Measurements from ENCODE around the gene BLOC1S5. TPM values are rescaled to one million over a fixed set of nuclear protein-coding genes. Genes with fewer than 3 reads are reported as not detected.

BLOC1S5 gene
- total RNA-seq, 1 experiment from 2014 or later: 11.8 TPM

DNA sequence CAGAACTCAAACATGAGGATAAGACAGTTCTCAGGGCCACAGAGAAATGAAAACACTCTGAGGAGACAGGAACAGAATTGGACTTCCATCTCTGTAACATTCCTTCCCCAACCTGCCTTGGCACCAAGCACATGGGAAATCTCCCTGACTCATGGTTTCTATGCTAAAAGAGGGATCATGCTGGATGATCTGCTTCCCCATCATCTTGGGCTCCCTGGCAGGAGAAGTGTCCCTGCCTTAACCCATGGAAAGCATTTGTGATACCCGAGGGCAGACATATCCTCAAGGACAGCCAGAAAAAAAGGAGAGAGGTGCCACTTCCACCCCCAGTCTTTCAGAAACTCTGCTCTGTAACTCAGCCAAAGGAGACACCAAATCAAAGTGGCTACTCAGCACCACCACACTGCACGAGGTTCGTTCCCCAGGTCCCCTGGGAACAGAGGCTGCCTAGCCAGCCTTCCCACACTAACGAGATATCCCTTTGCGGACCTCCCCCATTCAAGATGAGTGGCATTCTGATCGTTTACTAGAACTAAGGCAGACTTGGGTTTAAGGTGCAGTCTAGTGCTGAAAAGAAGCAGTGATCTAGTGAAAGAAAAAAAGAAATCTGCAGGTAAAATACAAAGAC lies 34.8 kb downstream of the BLOC1S5 start:
- DNase-seq (ENCODE audit: low read depth, low spot score): no peak
- H3K4me1 ChIP-seq (ENCODE audit: control insufficient read depth, insufficient read depth, low read length): no peaks in the 10 kb centered on the region
- no TSS peak for BruUV-seq (replicated peaks)
- H3K27ac ChIP-seq (ENCODE audit: low read length): 0 out of 2 replicates have a peak overlapping the region, but pooled peaks have one; percentile 10
- no peaks in the 10 kb centered on the region for H3K9me3 ChIP-seq (ENCODE audit: control insufficient read depth, insufficient read depth, low read depth, low read length)
- TF ChIP-seq POLR2AphosphoS5 (IDR thresholded peaks at IDR 0.05; ENCODE audit: low read depth, low read length) (no peak), TCF7L2 (IDR thresholded peaks at IDR 0.05; ENCODE audit: low read depth, low read length) (no peak), SIN3A (IDR thresholded peaks at IDR 0.05; ENCODE audit: borderline replicate concordance, insufficient read depth, low read depth, low read length) (no peak)
- TF ChIP-seq, protein P1, sequence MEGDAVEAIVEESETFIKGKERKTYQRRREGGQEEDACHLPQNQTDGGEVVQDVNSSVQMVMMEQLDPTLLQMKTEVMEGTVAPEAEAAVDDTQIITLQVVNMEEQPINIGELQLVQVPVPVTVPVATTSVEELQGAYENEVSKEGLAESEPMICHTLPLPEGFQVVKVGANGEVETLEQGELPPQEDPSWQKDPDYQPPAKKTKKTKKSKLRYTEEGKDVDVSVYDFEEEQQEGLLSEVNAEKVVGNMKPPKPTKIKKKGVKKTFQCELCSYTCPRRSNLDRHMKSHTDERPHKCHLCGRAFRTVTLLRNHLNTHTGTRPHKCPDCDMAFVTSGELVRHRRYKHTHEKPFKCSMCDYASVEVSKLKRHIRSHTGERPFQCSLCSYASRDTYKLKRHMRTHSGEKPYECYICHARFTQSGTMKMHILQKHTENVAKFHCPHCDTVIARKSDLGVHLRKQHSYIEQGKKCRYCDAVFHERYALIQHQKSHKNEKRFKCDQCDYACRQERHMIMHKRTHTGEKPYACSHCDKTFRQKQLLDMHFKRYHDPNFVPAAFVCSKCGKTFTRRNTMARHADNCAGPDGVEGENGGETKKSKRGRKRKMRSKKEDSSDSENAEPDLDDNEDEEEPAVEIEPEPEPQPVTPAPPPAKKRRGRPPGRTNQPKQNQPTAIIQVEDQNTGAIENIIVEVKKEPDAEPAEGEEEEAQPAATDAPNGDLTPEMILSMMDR (IDR thresholded peaks at IDR 0.05): no peak
- TF ChIP-seq, protein P2, sequence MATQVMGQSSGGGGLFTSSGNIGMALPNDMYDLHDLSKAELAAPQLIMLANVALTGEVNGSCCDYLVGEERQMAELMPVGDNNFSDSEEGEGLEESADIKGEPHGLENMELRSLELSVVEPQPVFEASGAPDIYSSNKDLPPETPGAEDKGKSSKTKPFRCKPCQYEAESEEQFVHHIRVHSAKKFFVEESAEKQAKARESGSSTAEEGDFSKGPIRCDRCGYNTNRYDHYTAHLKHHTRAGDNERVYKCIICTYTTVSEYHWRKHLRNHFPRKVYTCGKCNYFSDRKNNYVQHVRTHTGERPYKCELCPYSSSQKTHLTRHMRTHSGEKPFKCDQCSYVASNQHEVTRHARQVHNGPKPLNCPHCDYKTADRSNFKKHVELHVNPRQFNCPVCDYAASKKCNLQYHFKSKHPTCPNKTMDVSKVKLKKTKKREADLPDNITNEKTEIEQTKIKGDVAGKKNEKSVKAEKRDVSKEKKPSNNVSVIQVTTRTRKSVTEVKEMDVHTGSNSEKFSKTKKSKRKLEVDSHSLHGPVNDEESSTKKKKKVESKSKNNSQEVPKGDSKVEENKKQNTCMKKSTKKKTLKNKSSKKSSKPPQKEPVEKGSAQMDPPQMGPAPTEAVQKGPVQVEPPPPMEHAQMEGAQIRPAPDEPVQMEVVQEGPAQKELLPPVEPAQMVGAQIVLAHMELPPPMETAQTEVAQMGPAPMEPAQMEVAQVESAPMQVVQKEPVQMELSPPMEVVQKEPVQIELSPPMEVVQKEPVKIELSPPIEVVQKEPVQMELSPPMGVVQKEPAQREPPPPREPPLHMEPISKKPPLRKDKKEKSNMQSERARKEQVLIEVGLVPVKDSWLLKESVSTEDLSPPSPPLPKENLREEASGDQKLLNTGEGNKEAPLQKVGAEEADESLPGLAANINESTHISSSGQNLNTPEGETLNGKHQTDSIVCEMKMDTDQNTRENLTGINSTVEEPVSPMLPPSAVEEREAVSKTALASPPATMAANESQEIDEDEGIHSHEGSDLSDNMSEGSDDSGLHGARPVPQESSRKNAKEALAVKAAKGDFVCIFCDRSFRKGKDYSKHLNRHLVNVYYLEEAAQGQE (IDR thresholded peaks at IDR 0.05; ENCODE audit: insufficient read depth in 1 of 2, low read depth in 2 of 2, low read length in 1 of 2): no peak
- no peak overlapping the region for H3K4me3 ChIP-seq (ENCODE audit: low read depth in 2 of 2, low read length in 2 of 2)
- intact Hi-C loops (cut with micrococcal nuclease; ENCODE audit: unreplicated experiment) (no loop called here), in situ Hi-C loops (cut with HindIII; ENCODE audit: low pct_unique_long_range_greater_than_20kb, low sequenced_read_pairs) (no loop called here)
- 0 out of 2 replicates have a peak, but pooled peaks have one; percentile 34 for ATAC-seq
- CTCF ChIA-PET: no interaction called here
- H3K36me3 ChIP-seq (ENCODE audit: control insufficient read depth, insufficient read depth, low read length): no peaks in the 10 kb centered on the region
- POLR2A ChIA-PET: no interaction called here
- no peaks in the 10 kb centered on the region for H3K27me3 ChIP-seq (ENCODE audit: control insufficient read depth, insufficient read depth, low read length)

DNA sequence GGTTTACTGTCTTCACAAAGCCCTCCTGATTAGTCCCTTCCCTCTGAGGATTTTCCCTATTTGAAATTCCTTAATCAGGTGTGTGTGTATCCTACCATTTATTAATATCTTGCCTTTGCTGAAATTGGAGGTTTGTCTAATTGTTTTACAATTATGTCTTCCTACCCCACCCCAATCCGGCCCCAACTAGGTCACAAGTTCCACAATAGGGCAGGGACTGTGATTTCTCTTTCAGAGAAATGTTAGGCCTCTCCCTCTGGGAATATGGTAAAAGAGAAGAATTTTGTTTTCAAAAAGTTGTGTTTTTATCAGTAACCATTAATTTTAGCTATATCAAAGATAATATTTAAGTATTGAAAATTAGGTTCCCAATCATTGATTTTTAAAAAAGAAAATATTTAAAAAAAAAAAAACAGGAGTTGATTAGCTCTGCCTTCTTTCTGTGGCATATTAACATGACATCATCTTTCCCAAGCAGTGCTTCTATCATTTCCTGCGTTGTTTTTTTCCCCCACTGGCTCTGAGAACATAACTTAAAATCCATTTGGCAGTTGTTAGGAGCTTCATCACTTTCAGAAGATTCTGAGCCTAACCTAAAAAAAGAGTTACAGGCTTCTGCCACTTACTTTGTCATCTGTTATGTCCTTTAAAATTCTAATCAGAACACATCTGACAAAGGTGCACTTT lies 36.1 kb downstream of the BLOC1S5 start:
- intact Hi-C loops (cut with micrococcal nuclease; ENCODE audit: unreplicated experiment) (no loop called here), in situ Hi-C loops (cut with HindIII; ENCODE audit: low pct_unique_long_range_greater_than_20kb, low sequenced_read_pairs) (no loop called here)
- no peaks in the 10 kb centered on the region for H3K4me1 ChIP-seq (ENCODE audit: control insufficient read depth, insufficient read depth, low read length)
- no peaks in the 10 kb centered on the region for H3K9me3 ChIP-seq (ENCODE audit: control insufficient read depth, insufficient read depth, low read depth, low read length)
- H3K27ac ChIP-seq (ENCODE audit: low read length): no peak overlapping the region
- ChIA-PET CTCF (no interaction called here), POLR2A (no interaction called here)
- no peaks in the 10 kb centered on the region for H3K27me3 ChIP-seq (ENCODE audit: control insufficient read depth, insufficient read depth, low read length)
- ATAC-seq: no peak
- DNase-seq (ENCODE audit: low read depth, low spot score): no peak
- no peak overlapping the region for H3K4me3 ChIP-seq (ENCODE audit: low read depth in 2 of 2, low read length in 2 of 2)
- TF ChIP-seq, protein P1 (IDR thresholded peaks at IDR 0.05): no peak
- TF ChIP-seq, protein P2 (IDR thresholded peaks at IDR 0.05; ENCODE audit: insufficient read depth in 1 of 2, low read depth in 2 of 2, low read length in 1 of 2): no peak
- TF ChIP-seq SIN3A (IDR thresholded peaks at IDR 0.05; ENCODE audit: borderline replicate concordance, insufficient read depth, low read depth, low read length) (no peak), POLR2AphosphoS5 (IDR thresholded peaks at IDR 0.05; ENCODE audit: low read depth, low read length) (no peak), TCF7L2 (IDR thresholded peaks at IDR 0.05; ENCODE audit: low read depth, low read length) (no peak)
- no peaks in the 10 kb centered on the region for H3K36me3 ChIP-seq (ENCODE audit: control insufficient read depth, insufficient read depth, low read length)
- BruUV-seq (replicated peaks): no TSS peak
